ENCODE results near the gene CLPTM1. TPM values are rescaled to one million over a fixed set of nuclear protein-coding genes. Genes with fewer than 3 reads are reported as not detected.
A peak's percentile ranks its signal among the peaks of the same experiment; 100 is the strongest.

The CLPTM1 gene
- polyA plus RNA-seq, 12 donors = 44.9 to 93.6 (median 54.1) TPM; not detected in 1

- DNase-seq = no peak
Observed at GRCh38 chr19:44927746-44928145, 27.4 kb upstream of the CLPTM1 start.

- DNase-seq = no peak
Observed at GRCh38 chr19:44930088-44930487, 25.1 kb upstream of the CLPTM1 start.

GRCh38 chr19:44931541-44931940, 23.6 kb upstream of the CLPTM1 start:
- no peak for DNase-seq

GRCh38 chr19:44939668-44940067, 15.5 kb upstream of the CLPTM1 start:
- no peak for DNase-seq

GRCh38 chr19:44942067-44942571, 13.1 kb upstream of the CLPTM1 start, which contains the start of gene APOC4:
TSS of gene APOC4 (plus strand) at chr19:44942237. CDS start at chr19:44942278, 41 bp downstream.
- DNase-seq = no peak

GRCh38 chr19:44943801-44944249, 11.4 kb upstream of the CLPTM1 start:
- DNase-seq = no peak

GRCh38 chr19:44947041-44947581, 8.1 kb upstream of the CLPTM1 start:
- no peak for DNase-seq

GRCh38 chr19:44948237-44948636, 6.9 kb upstream of the CLPTM1 start:
- no peak for DNase-seq

GRCh38 chr19:44948763-44949374, 6.3 kb upstream of the CLPTM1 start:
- DNase-seq = no peak

- no peak for DNase-seq
Observed at GRCh38 chr19:44949550-44949949, 5.6 kb upstream of the CLPTM1 start.

GRCh38 chr19:44951179-44952159, 3.7 kb upstream of the CLPTM1 start:
- peak; percentile 79 for DNase-seq

GRCh38 chr19:44954278-44954648, 917 bp upstream of the CLPTM1 start:
- no peak for DNase-seq

- no peak for DNase-seq
Observed at GRCh38 chr19:44955505-44956439, 592 bp downstream of the CLPTM1 start.

GRCh38 chr19:44957526-44957925, 2.3 kb downstream of the CLPTM1 start:
- DNase-seq = no peak

- DNase-seq = no peak
Observed at GRCh38 chr19:44958090-44958489, 2.9 kb downstream of the CLPTM1 start.

- no peak for DNase-seq
Observed at GRCh38 chr19:44959691-44960090, 4.5 kb downstream of the CLPTM1 start.

GRCh38 chr19:44960906-44961728, 5.9 kb downstream of the CLPTM1 start:
- DNase-seq = no peak

GRCh38 chr19:44961821-44962220, 6.6 kb downstream of the CLPTM1 start:
- DNase-seq = no peak

- no peak for DNase-seq
Observed at GRCh38 chr19:44968118-44968517, 12.9 kb downstream of the CLPTM1 start.

GRCh38 chr19:44968670-44969069, 13.5 kb downstream of the CLPTM1 start:
- no peak for DNase-seq
